HEK293 (cell line): ENCODE measurements around the gene CCDC127.

Experiments
- CTCF ChIA-PET: fragments of 350-600 bp; formaldehyde crosslinking; extraction: SDS; loops from one replicate; lab custom pipeline; 2021; ENCODE audit warnings: antibody characterized with exemption; lab: Yijun Ruan, JAX
- POLR2A ChIA-PET: fragments of 300-600 bp; formaldehyde crosslinking; extraction: SDS; loops from one replicate; lab custom pipeline; 2020; ENCODE audit warnings: antibody characterized with exemption, inconsistent platforms; lab: Yijun Ruan, JAX
- H3K27ac ChIP-seq: fragments of 200-500 bp; sonication (Bioruptor generic); 2 replicates; pipeline ENCODE4 v1.5.1; 2014; ENCODE audit warnings: low read depth, low read length, control low read depth, inconsistent platforms; ENCODE audit errors: extremely low read depth
- H3K36me3 ChIP-seq, 2 experiments: fragments of 200-500 bp in 1 of 2; sonication (Bioruptor generic) in 1 of 2; 1 replicate in 1 of 2; 2 replicates in 1 of 2; pipeline ENCODE4 v1.5.1; 2014 to 2017; ENCODE audit warnings: inconsistent platforms in 2 of 2, low read length in 2 of 2; ENCODE audit not compliant: control insufficient read depth in 2 of 2, insufficient read depth in 1 of 2
- H3K4me1 ChIP-seq: fragments of 200-500 bp; sonication (Bioruptor generic); 2 replicates; pipeline ENCODE4 v1.5.1; 2014; ENCODE audit warnings: mild to moderate bottlenecking, low read length, inconsistent platforms; ENCODE audit not compliant: control insufficient read depth, insufficient read depth
- H3K4me3 ChIP-seq: 2 replicates; pipeline ENCODE4 v1.5.1; 2011; ENCODE audit warnings: low read depth, mild to moderate bottlenecking, control low read depth, low read length, moderate library complexity
- H3K9me3 ChIP-seq: fragments of 200-500 bp; sonication (Bioruptor generic); 2 replicates; pipeline ENCODE4 v1.5.1; 2014; ENCODE audit warnings: low read depth, low read length, inconsistent platforms; ENCODE audit not compliant: control insufficient read depth, insufficient read depth
- FEZF1 ChIP-seq: fragments of 450-650 bp; formaldehyde crosslinking; IDR thresholded peaks from 2 replicates; pipeline ENCODE4 v1.5.1; 2016; ENCODE audit warnings: missing biosample characterization, missing genetic modification characterization
- GLI2 ChIP-seq: fragments of 450-650 bp; formaldehyde crosslinking; IDR thresholded peaks from 2 replicates; pipeline ENCODE4; 2017; ENCODE audit warnings: missing biosample characterization, missing genetic modification characterization, low read depth, borderline replicate concordance
- ZBTB8A ChIP-seq: fragments of 450-650 bp; formaldehyde crosslinking; IDR thresholded peaks from 2 replicates; pipeline ENCODE4 v1.5.1; 2016; ENCODE audit warnings: missing biosample characterization, missing genetic modification characterization
- ZNF112 ChIP-seq: fragments of 450-650 bp; formaldehyde crosslinking; IDR thresholded peaks from 2 replicates; pipeline ENCODE4 v1.5.0; 2017; ENCODE audit warnings: missing biosample characterization, missing genetic modification characterization
- ZNF132 ChIP-seq: fragments of 450-650 bp; formaldehyde crosslinking; IDR thresholded peaks from 2 replicates; pipeline ENCODE4 v1.5.1; 2017; ENCODE audit warnings: missing biosample characterization, missing genetic modification characterization, borderline replicate concordance
- ZNF184 ChIP-seq: fragments of 450-650 bp; IDR thresholded peaks from 2 replicates; pipeline ENCODE4 v1.5.1; 2018; ENCODE audit warnings: missing biosample characterization, mild to moderate bottlenecking, missing genetic modification characterization
- ZNF2 ChIP-seq: fragments of 450-650 bp; formaldehyde crosslinking; IDR thresholded peaks from 2 replicates; pipeline ENCODE4 v1.5.1; 2016; ENCODE audit warnings: missing biosample characterization, missing genetic modification characterization
- ZNF23 ChIP-seq: fragments of 450-650 bp; formaldehyde crosslinking; IDR thresholded peaks from 2 replicates; pipeline ENCODE4 v1.5.1; 2016; ENCODE audit warnings: missing biosample characterization, missing genetic modification characterization, borderline replicate concordance
- ZNF350 ChIP-seq: fragments of 450-650 bp; formaldehyde crosslinking; IDR thresholded peaks from 2 replicates; pipeline ENCODE4 v1.5.0; 2017; ENCODE audit warnings: missing biosample characterization, mild to moderate bottlenecking, missing genetic modification characterization
- ZNF560 ChIP-seq: fragments of 450-650 bp; formaldehyde crosslinking; IDR thresholded peaks from 2 replicates; pipeline ENCODE4 v1.5.1; 2017; ENCODE audit warnings: missing biosample characterization, missing genetic modification characterization, borderline replicate concordance
- ZNF571 ChIP-seq: fragments of 450-650 bp; formaldehyde crosslinking; IDR thresholded peaks from 2 replicates; pipeline ENCODE4 v1.5.0; 2017; ENCODE audit warnings: missing biosample characterization, missing genetic modification characterization
- ZNF623 ChIP-seq: fragments of 450-650 bp; formaldehyde crosslinking; IDR thresholded peaks from 2 replicates; pipeline ENCODE4 v1.5.1; 2016; ENCODE audit warnings: missing biosample characterization, missing genetic modification characterization
- ZNF843 ChIP-seq: fragments of 450-650 bp; formaldehyde crosslinking; IDR thresholded peaks from 2 replicates; pipeline ENCODE4 v1.5.1; 2016; ENCODE audit warnings: missing biosample characterization, missing genetic modification characterization
- ZSCAN30 ChIP-seq: fragments of 450-650 bp; IDR thresholded peaks from 2 replicates; pipeline ENCODE4 v1.5.1; 2018; ENCODE audit warnings: missing biosample characterization, mild to moderate bottlenecking, missing genetic modification characterization, moderate library complexity
- TF ChIP-seq, protein P1 (sequence below): fragments of 450-650 bp; formaldehyde crosslinking; IDR thresholded peaks from 2 replicates; pipeline ENCODE4 v1.5.1; 2016; ENCODE audit warnings: missing biosample characterization, missing genetic modification characterization
- TF ChIP-seq, protein P2 (sequence below): fragments of 450-650 bp; formaldehyde crosslinking; IDR thresholded peaks from 2 replicates; pipeline ENCODE4 v1.5.1; 2016; ENCODE audit warnings: missing biosample characterization, missing genetic modification characterization
- TF ChIP-seq, protein P3 (sequence below): fragments of 450-650 bp; formaldehyde crosslinking; IDR thresholded peaks from 2 replicates; pipeline ENCODE4 v1.5.1; 2017; ENCODE audit warnings: missing biosample characterization, missing genetic modification characterization
- TF ChIP-seq, protein P4 (sequence below): fragments of 450-650 bp; formaldehyde crosslinking; IDR thresholded peaks from 2 replicates; pipeline ENCODE4 v1.5.1; 2017; ENCODE audit warnings: missing biosample characterization, missing genetic modification characterization
- TF ChIP-seq, protein P5 (sequence below): fragments of 450-650 bp; formaldehyde crosslinking; IDR thresholded peaks from 2 replicates; pipeline ENCODE4 v1.5.1; 2016; ENCODE audit warnings: missing biosample characterization, missing genetic modification characterization
- TF ChIP-seq, protein P6 (sequence below): fragments of 450-650 bp; formaldehyde crosslinking; IDR thresholded peaks from 2 replicates; pipeline ENCODE4 v1.5.1; 2016; ENCODE audit warnings: missing biosample characterization, missing genetic modification characterization

Gene CCDC127

DNA sequence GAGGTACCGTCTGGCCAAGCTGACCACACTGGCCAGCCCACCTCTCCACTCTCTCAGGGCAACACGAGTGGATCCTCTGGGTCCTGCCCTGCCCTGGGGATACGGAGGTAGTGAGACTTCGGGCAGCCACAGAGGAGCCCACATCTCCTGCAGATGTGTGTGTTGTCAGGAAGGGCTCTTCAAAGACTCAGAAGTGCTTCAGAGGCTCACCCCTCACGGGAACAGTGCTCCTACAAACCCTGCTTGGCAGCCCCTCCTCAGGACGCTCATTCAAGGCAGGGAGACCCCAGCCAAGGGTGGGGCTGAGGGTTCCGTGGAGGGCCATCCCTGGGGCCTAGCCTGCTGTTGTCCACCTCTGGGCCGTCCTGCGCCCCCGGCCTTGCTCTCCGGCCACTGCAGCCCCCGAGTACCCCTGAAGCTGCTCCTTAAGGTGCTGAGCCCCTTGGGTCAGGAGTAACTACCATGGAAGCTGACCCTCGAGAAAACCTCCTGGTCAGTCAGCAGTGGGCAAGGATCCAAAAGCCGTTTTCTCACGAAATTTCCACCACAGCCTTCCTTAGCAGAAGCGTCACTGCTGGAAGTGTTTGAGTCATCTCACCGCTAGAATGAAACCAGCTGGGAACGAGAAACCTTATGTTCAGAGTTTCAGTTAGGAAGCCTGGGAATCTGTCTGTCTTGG is 49.8 kb downstream of the CCDC127 start:
- H3K27ac ChIP-seq = no peak overlapping the region
- H3K4me1 ChIP-seq = no peaks in the 10 kb centered on the region; the same call in 1 of the 2 replicates
- CTCF ChIA-PET = interaction anchor here (1.3 kb wide), 1 partner anchor 20 kb away, joined by 3 read pairs; no protein-coding TSS in a partner anchor
- no peak overlapping the region for H3K4me3 ChIP-seq
- no peaks in the 10 kb centered on the region for H3K36me3 ChIP-seq
- POLR2A ChIA-PET = interaction anchor here (1.1 kb wide), 2 partner anchors 12 to 20 kb away, joined by 3 read pairs; no protein-coding TSS in a partner anchor
- TF ChIP-seq, protein P1, sequence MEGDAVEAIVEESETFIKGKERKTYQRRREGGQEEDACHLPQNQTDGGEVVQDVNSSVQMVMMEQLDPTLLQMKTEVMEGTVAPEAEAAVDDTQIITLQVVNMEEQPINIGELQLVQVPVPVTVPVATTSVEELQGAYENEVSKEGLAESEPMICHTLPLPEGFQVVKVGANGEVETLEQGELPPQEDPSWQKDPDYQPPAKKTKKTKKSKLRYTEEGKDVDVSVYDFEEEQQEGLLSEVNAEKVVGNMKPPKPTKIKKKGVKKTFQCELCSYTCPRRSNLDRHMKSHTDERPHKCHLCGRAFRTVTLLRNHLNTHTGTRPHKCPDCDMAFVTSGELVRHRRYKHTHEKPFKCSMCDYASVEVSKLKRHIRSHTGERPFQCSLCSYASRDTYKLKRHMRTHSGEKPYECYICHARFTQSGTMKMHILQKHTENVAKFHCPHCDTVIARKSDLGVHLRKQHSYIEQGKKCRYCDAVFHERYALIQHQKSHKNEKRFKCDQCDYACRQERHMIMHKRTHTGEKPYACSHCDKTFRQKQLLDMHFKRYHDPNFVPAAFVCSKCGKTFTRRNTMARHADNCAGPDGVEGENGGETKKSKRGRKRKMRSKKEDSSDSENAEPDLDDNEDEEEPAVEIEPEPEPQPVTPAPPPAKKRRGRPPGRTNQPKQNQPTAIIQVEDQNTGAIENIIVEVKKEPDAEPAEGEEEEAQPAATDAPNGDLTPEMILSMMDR = no peak
- TF ChIP-seq, protein P2, sequence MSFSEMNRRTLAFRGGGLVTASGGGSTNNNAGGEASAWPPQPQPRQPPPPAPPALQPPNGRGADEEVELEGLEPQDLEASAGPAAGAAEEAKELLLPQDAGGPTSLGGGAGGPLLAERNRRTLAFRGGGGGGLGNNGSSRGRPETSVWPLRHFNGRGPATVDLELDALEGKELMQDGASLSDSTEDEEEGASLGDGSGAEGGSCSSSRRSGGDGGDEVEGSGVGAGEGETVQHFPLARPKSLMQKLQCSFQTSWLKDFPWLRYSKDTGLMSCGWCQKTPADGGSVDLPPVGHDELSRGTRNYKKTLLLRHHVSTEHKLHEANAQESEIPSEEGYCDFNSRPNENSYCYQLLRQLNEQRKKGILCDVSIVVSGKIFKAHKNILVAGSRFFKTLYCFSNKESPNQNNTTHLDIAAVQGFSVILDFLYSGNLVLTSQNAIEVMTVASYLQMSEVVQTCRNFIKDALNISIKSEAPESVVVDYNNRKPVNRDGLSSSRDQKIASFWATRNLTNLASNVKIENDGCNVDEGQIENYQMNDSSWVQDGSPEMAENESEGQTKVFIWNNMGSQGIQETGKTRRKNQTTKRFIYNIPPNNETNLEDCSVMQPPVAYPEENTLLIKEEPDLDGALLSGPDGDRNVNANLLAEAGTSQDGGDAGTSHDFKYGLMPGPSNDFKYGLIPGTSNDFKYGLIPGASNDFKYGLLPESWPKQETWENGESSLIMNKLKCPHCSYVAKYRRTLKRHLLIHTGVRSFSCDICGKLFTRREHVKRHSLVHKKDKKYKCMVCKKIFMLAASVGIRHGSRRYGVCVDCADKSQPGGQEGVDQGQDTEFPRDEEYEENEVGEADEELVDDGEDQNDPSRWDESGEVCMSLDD (tag by site-specific recombination) = 0 out of 2 replicates have a peak, but pooled peaks have one; percentile 33
- H3K9me3 ChIP-seq = no peaks in the 10 kb centered on the region

DNA sequence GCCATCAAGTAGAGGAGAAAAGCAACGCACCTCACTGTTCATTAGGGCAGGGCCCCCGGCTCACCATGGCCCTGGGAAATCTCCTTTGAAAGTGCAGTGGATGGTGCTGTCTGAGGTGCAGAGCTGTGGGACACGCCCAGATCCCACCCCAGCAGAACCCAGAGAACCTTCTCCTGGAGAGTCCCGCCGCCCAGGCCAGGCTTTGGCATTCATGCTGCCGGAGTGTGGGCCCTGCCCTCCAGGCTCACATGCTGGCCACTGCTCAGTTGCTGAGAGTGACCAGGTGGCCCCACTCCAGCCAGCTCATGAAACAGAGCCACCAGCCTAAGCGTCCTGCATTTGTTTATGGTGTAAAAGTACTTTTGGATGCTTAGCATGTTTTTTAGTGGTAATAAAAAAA is 50.4 kb downstream of the CCDC127 start:
- H3K36me3 ChIP-seq = no peaks in the 10 kb centered on the region
- POLR2A ChIA-PET = no interaction called here
- no peaks in the 10 kb centered on the region; the same call in 1 of the 2 replicates for H3K4me1 ChIP-seq
- H3K27ac ChIP-seq = no peak overlapping the region
- H3K9me3 ChIP-seq = no peaks in the 10 kb centered on the region
- CTCF ChIA-PET = interaction anchor here (1.3 kb wide), 1 partner anchor 21 kb away, joined by 3 read pairs; no protein-coding TSS in a partner anchor
- H3K4me3 ChIP-seq = no peak overlapping the region
- TF ChIP-seq ZNF560 (tag by site-specific recombination) (no peak), ZNF623 (tag by site-specific recombination) (no peak), FEZF1 (tag by site-specific recombination) (no peak), ZNF132 (no peak), ZNF184 (tag by site-specific recombination) (no peak), ZNF843 (tag by site-specific recombination) (no peak), ZNF350 (tag by site-specific recombination) (no peak), ZNF23 (tag by site-specific recombination) (no peak), ZNF112 (tag by site-specific recombination) (no peak), GLI2 (tag by site-specific recombination) (no peak), ZBTB8A (tag by site-specific recombination) (no peak), ZNF571 (tag by site-specific recombination) (no peak), ZNF2 (tag by site-specific recombination) (no peak), ZSCAN30 (tag by site-specific recombination) (no peak)
- TF ChIP-seq, protein P3, sequence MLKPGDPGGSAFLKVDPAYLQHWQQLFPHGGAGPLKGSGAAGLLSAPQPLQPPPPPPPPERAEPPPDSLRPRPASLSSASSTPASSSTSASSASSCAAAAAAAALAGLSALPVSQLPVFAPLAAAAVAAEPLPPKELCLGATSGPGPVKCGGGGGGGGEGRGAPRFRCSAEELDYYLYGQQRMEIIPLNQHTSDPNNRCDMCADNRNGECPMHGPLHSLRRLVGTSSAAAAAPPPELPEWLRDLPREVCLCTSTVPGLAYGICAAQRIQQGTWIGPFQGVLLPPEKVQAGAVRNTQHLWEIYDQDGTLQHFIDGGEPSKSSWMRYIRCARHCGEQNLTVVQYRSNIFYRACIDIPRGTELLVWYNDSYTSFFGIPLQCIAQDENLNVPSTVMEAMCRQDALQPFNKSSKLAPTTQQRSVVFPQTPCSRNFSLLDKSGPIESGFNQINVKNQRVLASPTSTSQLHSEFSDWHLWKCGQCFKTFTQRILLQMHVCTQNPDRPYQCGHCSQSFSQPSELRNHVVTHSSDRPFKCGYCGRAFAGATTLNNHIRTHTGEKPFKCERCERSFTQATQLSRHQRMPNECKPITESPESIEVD (tag by site-specific recombination) = no peak
- TF ChIP-seq, protein P4, sequence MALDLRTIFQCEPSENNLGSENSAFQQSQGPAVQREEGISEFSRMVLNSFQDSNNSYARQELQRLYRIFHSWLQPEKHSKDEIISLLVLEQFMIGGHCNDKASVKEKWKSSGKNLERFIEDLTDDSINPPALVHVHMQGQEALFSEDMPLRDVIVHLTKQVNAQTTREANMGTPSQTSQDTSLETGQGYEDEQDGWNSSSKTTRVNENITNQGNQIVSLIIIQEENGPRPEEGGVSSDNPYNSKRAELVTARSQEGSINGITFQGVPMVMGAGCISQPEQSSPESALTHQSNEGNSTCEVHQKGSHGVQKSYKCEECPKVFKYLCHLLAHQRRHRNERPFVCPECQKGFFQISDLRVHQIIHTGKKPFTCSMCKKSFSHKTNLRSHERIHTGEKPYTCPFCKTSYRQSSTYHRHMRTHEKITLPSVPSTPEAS (tag by site-specific recombination) = no peak
- TF ChIP-seq, protein P5, sequence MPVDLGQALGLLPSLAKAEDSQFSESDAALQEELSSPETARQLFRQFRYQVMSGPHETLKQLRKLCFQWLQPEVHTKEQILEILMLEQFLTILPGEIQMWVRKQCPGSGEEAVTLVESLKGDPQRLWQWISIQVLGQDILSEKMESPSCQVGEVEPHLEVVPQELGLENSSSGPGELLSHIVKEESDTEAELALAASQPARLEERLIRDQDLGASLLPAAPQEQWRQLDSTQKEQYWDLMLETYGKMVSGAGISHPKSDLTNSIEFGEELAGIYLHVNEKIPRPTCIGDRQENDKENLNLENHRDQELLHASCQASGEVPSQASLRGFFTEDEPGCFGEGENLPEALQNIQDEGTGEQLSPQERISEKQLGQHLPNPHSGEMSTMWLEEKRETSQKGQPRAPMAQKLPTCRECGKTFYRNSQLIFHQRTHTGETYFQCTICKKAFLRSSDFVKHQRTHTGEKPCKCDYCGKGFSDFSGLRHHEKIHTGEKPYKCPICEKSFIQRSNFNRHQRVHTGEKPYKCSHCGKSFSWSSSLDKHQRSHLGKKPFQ (tag by site-specific recombination) = no peak
- TF ChIP-seq, protein P6, sequence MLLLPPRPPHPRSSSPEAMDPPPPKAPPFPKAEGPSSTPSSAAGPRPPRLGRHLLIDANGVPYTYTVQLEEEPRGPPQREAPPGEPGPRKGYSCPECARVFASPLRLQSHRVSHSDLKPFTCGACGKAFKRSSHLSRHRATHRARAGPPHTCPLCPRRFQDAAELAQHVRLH = no peak
- TF ChIP-seq, all 188 proteins: peak for 0
